Measurements from ENCODE around the gene FRMD4A.
"Not testable (repeated sequence)": the region's sequence is repeated elsewhere in the genome, so short reads cannot be mapped to it uniquely, and the experiment has no call there.

The FRMD4A gene

DNA sequence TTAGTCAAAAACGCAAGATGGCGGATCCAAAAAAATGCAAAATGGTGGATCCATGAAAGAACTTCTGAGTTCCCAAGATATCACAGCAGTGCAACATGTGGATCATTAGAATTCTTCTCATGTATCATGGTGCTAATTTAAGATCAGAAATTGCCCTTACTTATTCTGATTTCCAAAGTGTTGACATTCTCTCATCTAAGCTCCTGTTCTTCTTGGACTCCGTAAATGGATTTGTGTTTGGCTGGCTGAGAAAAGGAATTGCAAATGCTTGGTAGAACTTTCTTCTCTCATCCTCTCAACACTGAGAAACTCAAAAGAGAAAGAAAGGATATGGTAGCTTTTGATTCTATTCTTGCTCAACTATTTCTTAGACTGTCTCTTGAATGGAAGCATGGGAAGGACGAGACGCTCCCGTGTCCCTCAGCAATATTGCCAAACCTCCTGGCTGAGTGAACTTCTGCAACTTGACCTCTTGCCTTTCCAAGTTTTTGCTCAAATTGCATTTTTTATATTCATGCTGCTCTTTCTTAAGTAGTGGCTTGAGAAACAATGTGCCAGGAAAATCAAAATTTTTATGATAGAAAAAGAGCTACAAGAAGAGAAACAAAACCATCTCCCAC is 44.7 kb downstream of the FRMD4A start:
- DNase-seq = no peak

DNA sequence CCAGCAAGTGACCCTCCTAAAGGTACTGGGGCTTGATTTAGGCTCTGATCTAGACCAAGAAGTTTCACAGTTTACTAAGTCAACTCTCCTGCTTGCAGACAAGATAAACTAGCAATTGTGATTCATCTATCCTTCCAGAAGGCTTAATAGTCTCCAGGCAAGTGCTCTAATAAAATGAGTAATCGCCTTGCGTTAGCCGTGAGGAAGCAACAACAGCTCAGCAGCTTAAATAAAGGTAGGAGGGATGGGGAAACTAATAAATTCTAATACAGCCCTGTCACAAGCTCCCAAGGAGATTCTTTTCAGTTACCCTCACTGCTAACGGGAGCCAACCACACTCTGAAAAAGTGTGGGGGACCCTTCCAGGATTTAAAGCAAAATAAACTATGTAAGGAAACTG is 48.4 kb downstream of the FRMD4A start:
- DNase-seq = no peak

DNA sequence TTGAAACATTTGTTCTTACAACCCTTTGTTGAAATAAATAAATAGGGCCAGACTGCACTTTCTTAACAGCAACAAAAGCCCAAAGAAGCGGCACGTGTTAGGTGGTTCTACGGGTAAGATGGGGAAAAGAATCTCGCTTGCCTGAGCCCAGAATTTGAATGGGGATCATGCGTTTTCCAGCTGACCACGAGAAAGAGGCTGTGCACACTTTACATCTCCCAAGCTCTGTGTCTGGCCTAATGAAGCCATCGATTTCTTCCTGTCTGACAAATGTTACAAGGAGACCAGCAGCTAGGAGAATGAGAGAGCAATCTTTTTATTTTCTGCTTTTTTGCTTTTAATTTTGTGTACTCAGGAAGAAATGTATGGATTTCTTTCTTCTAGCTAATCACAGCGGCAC is 52.2 kb downstream of the FRMD4A start:
- no peak for DNase-seq

DNA sequence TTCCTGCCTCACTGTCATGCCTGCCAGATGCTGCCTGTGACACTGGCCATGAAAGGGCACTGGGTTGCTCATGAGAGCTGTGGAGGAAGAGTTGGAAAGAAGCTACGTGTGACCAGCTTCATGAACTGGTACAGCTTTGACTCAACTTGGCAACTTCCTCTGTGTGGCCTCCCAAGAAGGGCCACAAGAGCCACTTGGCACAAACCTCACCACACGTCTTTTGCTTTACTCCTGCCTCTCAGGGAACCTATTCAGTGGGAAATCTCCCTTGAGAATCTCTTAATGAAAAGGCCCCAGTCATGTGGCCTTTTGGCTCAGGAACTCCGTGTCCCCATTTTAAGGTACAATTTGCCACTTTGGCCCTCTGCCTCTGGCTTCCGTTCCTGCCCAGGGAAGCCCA is 54.5 kb downstream of the FRMD4A start:
- no peak for DNase-seq

DNA sequence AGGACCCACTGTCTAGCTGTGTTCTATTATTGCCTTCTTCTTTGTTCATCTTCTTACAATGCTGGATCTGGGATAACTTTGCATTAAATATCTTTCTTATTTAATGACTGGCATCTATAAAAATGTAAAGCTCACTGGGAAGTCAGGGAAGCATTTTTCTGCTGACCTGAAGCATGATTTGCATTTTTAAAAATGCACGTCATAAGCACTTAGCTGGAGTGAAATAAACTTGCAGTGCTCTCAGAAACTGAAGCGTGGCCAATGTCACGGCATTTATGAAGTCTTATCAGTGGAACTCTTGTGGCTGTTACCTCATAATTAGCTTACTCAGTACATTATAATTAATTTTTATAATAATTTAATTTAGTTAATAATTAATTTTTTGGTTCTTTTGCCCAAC is 59.1 kb downstream of the FRMD4A start:
- no peak for DNase-seq

DNA sequence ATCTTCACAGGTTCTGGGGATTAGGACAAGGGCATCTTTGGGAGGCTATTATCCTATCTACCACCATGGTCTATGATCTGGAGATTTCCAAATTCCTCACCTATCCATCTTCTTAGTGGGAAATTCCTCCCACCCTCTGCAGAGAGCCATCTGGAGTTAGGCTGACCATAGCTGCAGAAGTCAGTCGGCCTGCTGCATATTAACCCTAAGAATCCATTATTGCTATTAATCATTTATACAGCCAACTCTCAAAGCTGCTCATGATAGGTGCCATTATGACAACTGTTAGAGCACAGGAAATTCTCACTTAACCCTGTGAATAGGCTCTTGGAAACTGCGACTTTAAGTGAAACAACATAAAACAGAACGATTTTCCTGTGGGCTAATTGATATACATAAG is 60.4 kb downstream of the FRMD4A start:
- no peak for DNase-seq

DNA sequence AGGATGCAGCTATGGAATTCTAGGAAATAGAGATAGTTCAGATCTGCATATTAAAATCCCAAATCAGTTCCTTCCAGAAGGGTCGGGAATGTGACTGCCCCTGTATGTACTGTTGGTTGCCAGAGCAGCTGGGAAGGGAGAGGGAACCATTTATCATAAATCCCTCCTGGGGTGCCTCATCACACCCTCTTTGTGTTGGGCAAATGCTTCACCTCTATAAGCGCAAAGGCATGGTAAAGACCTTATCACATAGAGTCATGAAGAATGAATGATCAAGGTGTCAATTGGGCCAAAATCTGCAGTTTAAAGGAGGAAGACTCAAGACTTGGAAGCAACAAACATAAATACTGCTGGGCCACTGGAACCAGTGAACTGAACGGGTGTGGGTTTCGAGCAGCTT is 65.0 kb downstream of the FRMD4A start:
- DNase-seq = no peak

DNA sequence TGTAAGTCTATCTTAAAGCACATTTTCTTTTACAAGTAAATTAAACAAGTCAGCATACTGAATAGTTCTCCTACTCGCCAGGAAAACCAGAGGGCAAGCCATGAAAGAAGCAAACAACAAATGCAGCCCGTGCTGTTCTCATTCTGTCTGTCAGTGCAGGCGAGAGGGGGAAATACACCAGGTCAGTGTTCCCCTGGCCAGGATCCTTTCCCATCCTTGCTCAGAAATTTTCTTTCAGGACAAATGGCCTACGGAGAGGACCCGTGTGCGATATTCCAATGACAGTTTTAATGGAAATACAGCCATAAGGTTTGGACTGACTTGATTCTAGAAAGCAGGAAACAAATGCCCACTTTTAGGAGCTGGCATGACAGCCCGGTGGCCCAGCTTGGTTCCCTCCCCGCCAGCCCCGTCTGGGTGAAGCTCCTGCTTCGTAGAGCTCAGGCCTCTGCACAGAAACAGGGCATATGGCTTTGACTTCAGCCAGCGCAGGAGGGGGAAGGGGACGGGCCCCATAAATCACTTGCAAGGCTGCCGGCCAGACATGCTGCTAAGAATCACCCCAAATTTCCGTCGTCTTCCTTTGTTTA is 67.8 kb downstream of the FRMD4A start:
- DNase-seq = no peak

DNA sequence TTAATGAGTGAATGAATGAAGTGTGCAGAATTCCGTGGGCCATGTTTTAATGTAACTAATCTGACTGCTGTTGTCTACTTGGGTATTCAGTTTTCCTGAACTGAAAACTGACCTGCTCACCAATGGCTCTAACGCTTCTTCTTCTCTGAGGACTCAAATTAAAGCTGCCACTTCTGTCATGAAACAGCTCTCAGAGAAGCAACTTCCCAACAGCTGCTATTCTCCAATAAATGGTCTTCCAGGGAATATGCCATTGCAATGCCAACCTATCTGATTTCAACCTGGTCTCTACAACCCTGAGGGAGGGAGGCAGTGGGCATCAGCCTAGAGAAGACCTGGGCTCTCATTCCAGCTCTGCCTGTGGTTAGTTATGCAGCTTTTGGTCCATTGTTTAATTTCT is 69.4 kb downstream of the FRMD4A start:
- no peak for DNase-seq

DNA sequence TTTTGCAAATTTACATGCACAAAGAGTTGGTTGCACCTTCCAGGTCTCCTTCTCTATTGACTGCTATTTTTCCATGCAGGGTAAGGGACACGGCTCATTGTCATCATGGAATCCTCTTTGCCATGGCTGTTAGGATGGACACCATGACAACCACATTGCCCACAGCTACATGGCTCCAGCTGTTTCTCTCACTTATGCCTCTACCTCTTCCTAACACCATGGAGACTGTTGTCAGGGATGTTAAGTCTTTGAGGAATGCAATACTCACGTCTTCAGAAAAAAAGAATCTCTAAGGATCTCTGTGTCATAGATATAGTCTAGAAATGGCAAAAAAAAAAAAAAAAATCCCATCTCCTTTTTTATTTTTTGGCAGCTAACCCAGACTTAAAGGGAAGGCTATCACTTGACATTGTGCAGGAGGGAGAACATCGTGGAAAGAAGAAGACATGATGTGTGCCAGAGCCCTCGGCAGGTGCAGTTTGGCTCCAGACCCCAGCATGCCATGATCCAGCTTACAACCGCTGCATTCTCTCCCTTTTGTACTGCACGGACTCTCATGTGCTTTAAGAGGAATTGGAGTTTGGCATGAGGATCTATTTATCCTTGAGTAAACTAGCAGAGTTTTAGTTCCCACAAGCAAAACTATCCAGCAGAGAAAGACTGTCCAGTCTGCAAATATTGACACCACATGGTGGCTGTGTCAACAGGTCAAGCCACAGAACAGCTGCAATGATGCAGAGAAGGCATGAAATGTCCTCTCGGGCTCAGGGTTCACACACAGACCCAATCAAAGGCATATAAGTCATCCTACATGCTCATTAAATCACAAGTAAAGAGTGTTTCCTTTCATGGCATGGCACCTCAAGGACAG is 70.8 kb downstream of the FRMD4A start:
- peak; percentile 26 for DNase-seq

DNA sequence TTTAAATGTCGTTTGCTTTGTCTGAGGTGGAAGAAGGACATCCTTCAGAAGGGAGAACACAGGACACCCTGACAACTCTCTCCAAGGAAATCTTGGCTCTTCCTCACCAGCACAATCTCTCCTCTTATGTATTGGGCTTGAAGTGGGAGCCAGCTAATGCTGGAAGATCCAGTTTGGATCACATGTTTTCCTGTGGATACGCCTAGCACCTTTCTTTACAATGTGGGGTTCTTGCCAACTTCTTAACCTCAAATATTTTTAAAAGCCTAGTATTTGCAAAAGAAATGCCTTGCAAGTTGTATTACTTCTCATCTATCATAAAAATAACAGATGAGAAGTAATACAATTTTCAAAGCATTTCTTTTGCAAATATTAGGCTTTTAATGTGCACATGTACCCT is 76.4 kb downstream of the FRMD4A start:
- DNase-seq = no peak

DNA sequence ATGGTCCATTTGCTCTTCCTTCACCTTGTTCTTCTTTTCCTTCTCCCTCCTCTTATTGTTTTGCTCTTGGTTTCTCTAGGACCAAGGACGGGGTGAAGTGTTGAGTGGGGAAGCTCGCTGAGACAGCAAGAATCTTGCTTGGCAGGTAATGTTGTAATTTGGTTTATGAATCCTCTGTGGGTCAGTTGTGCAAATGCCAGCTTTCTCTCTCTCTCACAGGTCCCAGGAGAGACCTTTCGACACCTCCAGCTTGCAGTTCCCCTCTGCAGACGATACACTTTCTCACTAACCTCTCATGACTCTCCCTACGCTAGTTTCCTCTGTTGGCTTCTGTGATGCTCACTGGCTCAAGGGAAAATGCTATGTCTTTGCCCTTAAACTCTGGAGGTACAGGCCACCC is 77.0 kb downstream of the FRMD4A start:
- DNase-seq = no peak

DNA sequence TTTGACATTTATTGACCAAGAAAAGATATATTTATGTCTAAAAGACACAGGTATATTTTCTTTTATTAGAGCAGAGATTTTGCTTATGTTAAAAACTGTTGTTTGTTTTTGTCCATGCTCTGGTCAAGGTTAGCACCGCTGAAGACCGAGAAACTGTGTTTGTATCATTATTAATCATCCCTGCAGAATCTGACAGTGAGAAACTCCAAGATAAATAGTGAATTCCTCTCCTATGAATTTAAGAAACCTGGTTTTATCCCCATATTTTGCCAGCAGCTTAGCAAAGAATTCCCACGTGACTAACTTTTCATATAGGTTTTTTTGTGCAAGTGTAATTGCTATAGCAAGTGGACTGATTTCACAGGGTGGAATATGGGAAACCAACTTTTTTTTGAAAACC is 77.6 kb downstream of the FRMD4A start:
- no peak for DNase-seq

DNA sequence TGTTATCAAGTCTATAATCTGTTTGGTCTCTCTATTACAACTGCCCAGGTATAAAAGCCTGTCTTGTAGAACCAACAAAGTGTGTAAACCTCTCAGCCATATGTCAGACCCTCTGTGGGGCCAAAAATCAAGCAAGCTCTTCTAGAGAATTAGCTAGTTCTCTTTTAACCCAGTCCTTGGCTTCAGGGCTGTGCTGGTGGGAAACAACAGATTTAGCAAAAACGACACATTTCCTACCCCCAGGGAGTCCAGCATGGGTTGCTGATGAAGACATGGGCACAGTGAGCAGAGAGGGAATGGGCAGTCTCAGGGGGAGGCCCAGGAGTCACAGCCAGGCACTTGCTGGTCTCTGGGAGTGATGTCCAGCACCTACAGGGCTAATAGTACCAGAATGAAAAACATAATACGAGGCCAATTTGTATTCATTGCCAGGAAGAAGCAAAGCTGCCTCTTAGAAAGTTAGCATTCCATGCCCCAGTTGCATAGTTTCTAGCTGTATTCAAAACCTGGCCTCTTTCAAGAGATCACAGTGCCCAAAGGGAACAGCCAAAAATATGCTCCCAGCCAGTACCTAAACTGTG is 80.1 kb downstream of the FRMD4A start:
- DNase-seq = no peak

DNA sequence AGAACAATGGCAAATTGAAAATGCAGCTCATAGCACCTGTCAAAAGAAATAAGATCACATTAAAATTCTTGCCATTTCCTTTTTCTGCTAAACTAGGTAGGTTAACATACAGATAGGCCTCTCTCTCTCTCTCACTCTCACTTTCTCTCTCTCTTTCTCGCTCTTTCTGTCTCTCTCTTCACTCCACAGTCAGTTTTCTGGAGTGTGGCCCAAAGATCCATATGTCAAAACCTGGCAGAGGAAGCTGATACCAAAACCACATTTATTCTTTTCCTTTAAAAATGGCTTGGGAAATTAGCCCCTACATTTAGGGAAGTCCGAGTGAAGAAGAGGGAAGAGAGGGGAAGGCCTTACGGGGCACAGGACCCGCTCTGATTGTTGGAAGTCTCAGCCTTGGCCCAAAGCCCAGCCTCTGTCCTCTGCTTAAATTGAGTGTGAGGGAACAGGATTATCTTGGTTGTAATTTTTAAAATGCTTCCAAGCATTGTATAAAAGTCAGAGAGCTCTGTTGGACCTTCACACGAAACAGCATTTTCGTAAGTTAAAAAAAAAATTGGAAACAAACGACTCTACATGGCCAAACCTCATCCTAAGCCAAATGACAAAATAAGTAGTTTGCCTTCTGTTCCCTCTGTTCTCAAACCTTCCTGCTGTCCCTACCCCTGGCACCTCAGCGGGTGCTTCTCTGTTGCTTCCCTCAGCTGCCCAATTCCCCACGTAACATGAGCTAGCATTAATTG is 83.2 kb downstream of the FRMD4A start:
- no peak for DNase-seq

DNA sequence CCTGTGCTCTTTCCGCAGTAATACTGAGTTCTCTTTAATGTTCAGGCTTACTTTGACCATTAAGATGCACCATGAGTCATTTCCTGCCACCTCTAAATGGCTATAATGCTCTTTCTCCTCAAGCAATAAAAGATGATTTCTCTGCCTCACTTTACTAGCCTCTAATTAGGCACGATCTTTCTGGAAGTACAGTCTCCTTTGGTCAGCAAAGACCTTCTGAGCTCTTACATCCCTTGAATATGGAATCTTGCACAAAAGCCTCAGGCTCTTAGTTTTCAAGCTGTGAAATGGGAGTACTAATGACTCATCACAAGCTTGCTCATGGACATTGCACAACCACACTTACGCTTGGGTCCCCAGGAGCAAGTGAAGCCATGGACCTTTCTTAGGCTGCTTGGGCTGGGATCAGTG is 85.9 kb downstream of the FRMD4A start:
- DNase-seq = no peak

DNA sequence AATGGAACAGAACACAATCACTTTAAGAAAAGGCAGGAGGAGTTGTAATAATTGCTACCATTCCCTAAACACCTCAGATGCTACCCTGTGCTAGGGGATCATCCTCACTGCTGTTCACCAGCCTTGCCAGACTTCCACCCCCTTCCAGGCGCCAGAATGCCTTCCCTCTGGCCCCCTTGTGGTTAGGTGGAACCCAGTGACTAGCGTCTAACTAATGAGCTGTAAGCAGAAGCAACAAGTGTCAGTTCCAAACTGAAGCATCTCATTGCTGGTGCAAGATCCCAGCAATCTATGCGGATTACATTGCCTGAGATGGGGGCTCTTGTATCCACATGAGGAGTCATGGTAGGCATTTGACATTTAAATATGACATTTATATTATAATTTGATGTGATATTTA is 86.6 kb downstream of the FRMD4A start:
- DNase-seq = no peak

DNA sequence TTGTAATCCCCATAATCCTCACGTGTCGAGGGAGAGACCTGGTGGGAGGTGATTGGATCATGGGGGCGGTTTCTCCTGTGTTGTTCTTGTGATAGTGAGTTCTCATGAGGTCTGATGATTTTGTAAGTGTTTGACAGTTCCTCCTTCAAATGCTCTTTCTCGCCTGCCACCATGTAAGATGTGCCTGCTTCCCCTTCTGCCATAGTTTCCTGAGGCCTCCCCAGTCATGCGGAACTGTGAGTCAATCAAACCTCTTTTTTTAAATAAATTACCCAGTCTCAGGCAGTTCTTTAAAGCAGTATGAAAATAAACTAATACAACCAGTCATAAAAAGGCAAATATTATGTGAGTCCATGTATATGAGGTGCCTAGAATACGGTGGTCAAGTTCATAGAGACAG is 87.5 kb downstream of the FRMD4A start:
- DNase-seq = no peak

DNA sequence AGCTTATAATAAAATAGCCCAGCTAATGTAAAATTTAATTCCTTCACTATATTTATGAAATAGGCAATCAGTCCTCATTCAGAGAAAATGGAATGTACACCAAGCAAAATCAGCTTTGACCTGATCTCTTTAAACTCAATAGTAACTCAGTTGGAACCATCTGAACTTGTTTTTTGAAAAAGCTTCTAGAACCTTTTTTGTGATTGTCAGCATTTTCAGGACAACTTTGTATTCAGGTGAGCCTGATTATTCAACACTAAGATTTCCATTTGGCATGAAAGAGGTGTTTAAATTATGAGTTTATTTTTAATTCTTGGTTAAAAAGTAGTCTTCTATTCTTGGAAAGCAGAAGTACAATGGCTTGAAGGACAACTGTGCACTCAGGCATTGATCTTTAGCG is 89.5 kb downstream of the FRMD4A start:
- no peak for DNase-seq

DNA sequence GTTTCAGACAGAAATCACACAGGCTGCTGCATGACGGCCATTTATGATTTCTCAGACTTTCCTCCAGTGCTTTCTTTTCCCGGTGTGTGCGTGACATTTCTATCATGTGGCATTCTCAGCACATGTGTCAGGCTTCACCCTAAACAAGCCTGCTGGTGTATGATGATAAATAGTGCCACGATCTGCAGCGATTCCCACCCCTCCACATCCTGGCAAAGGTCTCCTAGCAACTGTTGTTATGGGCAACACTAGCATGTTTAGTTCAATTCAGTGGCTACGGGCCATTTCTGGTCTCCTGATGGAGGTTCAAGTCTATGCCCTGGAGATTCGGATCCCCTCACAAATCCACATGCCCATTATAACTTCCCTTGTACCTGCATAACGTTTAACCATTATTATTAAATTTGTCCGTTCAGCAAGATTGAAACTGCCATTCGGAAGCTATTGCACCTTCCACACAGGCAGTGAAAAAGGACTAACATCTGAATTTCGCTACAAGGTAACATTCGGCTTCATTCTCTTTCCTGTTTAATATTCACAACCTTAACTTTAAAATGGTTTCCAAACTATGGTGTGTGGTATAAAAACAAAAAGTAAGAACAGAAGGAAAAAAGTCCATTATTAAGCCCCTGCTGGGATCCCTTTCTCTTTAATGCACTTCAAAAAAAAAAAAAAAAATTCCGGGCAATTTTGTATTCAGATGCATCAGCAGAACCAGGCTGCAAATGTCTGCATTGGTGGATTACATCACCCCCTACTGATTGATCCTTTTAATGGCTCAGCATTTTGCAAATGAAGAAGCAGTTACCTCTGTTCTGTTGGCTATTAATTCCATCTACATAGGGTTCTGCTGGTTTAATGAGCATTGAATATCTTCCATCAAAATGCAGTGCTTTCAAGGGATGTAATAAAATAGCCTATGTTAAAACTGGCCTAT is 90.2 kb downstream of the FRMD4A start:
- no peak for DNase-seq

DNA sequence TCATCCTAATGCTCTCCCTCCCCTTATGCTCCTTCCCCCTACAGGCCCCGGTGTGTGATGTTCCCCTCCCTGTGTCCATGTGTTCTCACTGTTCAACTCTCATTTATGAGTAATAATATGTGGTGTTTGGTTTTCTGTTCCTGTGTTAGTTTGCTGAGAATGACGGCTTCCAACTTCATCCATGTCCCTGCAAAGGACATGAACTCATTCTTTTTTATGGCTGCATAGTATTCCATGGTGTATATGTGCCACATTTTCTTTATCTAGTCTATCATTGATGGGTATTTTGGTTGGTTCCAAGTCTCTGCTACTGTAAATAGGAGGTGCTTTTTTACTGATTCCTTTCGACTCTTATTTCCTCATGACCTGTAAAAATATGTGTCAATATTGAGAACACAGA is 92.1 kb downstream of the FRMD4A start:
- not testable (repeated sequence) for DNase-seq

DNA sequence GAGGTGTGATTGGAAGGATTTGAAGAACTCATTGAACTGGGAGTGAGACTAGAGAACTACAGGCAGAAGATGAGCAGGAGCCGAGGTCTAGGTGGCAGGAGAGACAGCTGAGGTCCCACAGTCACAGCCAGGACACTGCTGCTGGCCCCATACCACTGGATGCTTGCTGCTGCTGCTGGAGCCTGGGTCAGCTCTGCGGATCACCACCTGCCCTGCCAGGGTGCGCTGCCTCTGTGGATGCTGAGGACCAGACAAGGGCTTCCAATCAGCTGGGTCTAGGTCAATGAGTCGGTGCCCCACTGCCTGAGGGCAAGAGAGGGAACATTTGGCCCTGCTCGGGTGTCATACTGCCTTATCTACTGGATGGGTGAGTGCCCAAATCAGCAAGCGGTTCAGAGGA is 94.4 kb downstream of the FRMD4A start:
- no peak for DNase-seq
